ENCODE measurements around the gene TMEM185A.

- TF ChIP-seq CTCF (conservative IDR thresholded peaks at IDR 0.05; ENCODE audit: low read length), result no peak
- TF ChIP-seq EZH2phosphoT487 (IDR thresholded peaks at IDR 0.05; ENCODE audit: borderline replicate concordance, low read depth, low read length), result no peak
Measured at GRCh38 chrX:149647505-149647904, 15.9 kb upstream of the TMEM185A start.

Measured in OCI-LY7 (cell line).